Panc1 (cell line): ENCODE data around the gene C6orf89.

Experiments
- CTCF ChIP-seq: fragments of 450-650 bp; IDR thresholded peaks from 2 replicates; pipeline ENCODE4 v1.5.1; 2017; ENCODE audit warnings: mild to moderate bottlenecking
- POLR2AphosphoS5 ChIP-seq: IDR thresholded peaks from 2 replicates; pipeline ENCODE4 v1.6.1; 2012; ENCODE audit warnings: mild to moderate bottlenecking, low read depth, low read length, moderate library complexity
- REST ChIP-seq, 2 experiments: IDR thresholded peaks; 2 replicates each; pipeline ENCODE4 v1.6.1; 2011 to 2012; ENCODE audit warnings: low read depth in 2 of 2, control low read depth in 1 of 2, low read length in 1 of 2, mild to moderate bottlenecking in 1 of 2, moderate library complexity in 1 of 2; ENCODE audit not compliant: insufficient read depth in 1 of 2
- SIN3A ChIP-seq: IDR thresholded peaks from 2 replicates; pipeline ENCODE4 v1.6.1; 2012; ENCODE audit warnings: low read depth, mild to moderate bottlenecking, low read length, moderate library complexity, borderline replicate concordance; ENCODE audit not compliant: insufficient read depth

GRCh38 chr6:36841756-36842155, 44.0 kb upstream of the C6orf89 start:
- TF ChIP-seq POLR2AphosphoS5 (no peak), REST (IDR thresholded peaks at IDR 0.05; ENCODE audit: insufficient read depth in 1 of 2, low read depth in 2 of 2, low read length in 1 of 2) (no peak), CTCF (no peak), SIN3A (no peak)
